B cell (primary cell): ENCODE data around the gene CCL7. TPM values are rescaled to one million over a fixed set of nuclear protein-coding genes. Genes with fewer than 3 reads are reported as not detected.

Source experiments
- ATAC-seq: fragments of 200-7000 bp; cut with Tn5 transposase; one replicate; pipeline ENCODE4 v1.10.0; 2021; ENCODE audit warnings: low read depth, mild to moderate bottlenecking, moderate number of reproducible peaks, moderate library complexity
- CTCF ChIA-PET: fragments of 350-600 bp; sonication (Branson Sonifier 250); formaldehyde crosslinking; loops from one replicate; lab custom pipeline; 2021; ENCODE audit warnings: antibody characterized with exemption, inconsistent platforms; lab: Charles Lee
- POLR2A ChIA-PET: fragments of 350-600 bp; sonication (Branson Sonifier 250); formaldehyde crosslinking; loops from one replicate; lab custom pipeline; 2021; ENCODE audit warnings: antibody characterized with exemption; lab: Charles Lee
- DNase-seq: peaks from one replicate; pipeline ENCODE4 v3.0.0; 2013
- H2AFZ ChIP-seq: 2 replicates; pipeline ENCODE4 v1.6.1; 2012; ENCODE audit warnings: mild to moderate bottlenecking, low read depth, low read length; ENCODE audit not compliant: insufficient read depth, poor library complexity, severe bottlenecking
- H3K27ac ChIP-seq, 2 donors: 1 replicate in 1 of 2; 2 replicates in 1 of 2; pipeline ENCODE4 v1.5.1; 2012 to 2013; ENCODE audit warnings: low read length in 2 of 2, mild to moderate bottlenecking in 2 of 2, moderate library complexity in 1 of 2
- H3K27me3 ChIP-seq, 4 experiments: fragments of 200-600 bp in 1 of 4; sonication (generic) in 1 of 4; replicated peaks in 1 of 4; 1 replicate in 2 of 4; 2 replicates in 2 of 4; pipeline versions ENCODE4 v1.6.1 to v1.7.0; 2013 to 2016; ENCODE audit warnings: low read length in 3 of 4, mild to moderate bottlenecking in 2 of 4, mixed read lengths in 1 of 4, moderate library complexity in 1 of 4; ENCODE audit not compliant: insufficient read depth in 4 of 4, control insufficient read depth in 3 of 4; ENCODE audit errors: control extremely low read depth in 1 of 4
- H3K36me3 ChIP-seq, 2 experiments: replicated peaks in 1 of 2; 1 replicate in 1 of 2; 2 replicates in 1 of 2; pipeline versions ENCODE4 v1.6.1 to v1.7.1; 2013; ENCODE audit warnings: low read length in 1 of 2; ENCODE audit not compliant: insufficient read depth in 2 of 2, control insufficient read depth in 1 of 2; ENCODE audit errors: control extremely low read depth in 1 of 2, extremely low read depth in 1 of 2
- H3K4me1 ChIP-seq, 2 donors: fragments of 200-600 bp in 1 of 2; sonication (generic) in 1 of 2; 1 replicate in 1 of 2; 2 replicates in 1 of 2; pipeline versions ENCODE4 v1.5.1 to v1.6.1; 2013 to 2017; ENCODE audit warnings: low read length in 2 of 2; ENCODE audit not compliant: control insufficient read depth in 2 of 2, insufficient read depth in 2 of 2
- H3K4me2 ChIP-seq: replicated peaks from 2 replicates; pipeline ENCODE3; 2012; ENCODE audit warnings: mild to moderate bottlenecking, low read depth, low read length; ENCODE audit not compliant: poor library complexity, severe bottlenecking
- H3K4me3 ChIP-seq, 5 experiments: fragments of 200-600 bp in 1 of 5; sonication (generic) in 1 of 5; 1 replicate in 3 of 5; 2 replicates in 2 of 5; pipeline versions ENCODE4 v1.5.1 to v1.7.0; 2011 to 2016; ENCODE audit warnings: low read length in 4 of 5, mild to moderate bottlenecking in 4 of 5, low read depth in 2 of 5, control low read depth in 1 of 5, moderate library complexity in 1 of 5; ENCODE audit not compliant: insufficient read depth in 1 of 5; ENCODE audit errors: control extremely low read depth in 1 of 5, extremely low read depth in 1 of 5
- H3K79me2 ChIP-seq: fragments of 200-600 bp; sonication (generic); one replicate; pipeline ENCODE4 v1.6.0; 2016; ENCODE audit warnings: low read length; ENCODE audit not compliant: control insufficient read depth, insufficient read depth
- H3K9ac ChIP-seq: fragments of 200-600 bp; sonication (generic); 2 replicates; pipeline ENCODE4 v1.6.1; 2017; ENCODE audit warnings: mild to moderate bottlenecking, low read length, moderate library complexity
- H3K9me3 ChIP-seq, 3 donors: one replicate each; pipeline versions ENCODE4 v1.6.1 to v1.7.1; 2013; ENCODE audit warnings: low read length in 2 of 3; ENCODE audit not compliant: control insufficient read depth in 2 of 3, insufficient read depth in 1 of 3; ENCODE audit errors: control extremely low read depth in 1 of 3
- H4K20me1 ChIP-seq: 2 replicates; pipeline ENCODE4 v1.6.0; 2012; ENCODE audit warnings: mild to moderate bottlenecking, low read length; ENCODE audit not compliant: insufficient read depth, control insufficient read depth, poor library complexity, severe bottlenecking
- H3K27ac Mint-ChIP-seq: one replicate; pipeline ENCODE4 v1.8.0; 2021; ENCODE audit warnings: mixed read lengths
- H3K27me3 Mint-ChIP-seq: one replicate; pipeline ENCODE4 v1.8.0; 2021; ENCODE audit warnings: mixed read lengths
- H3K4me1 Mint-ChIP-seq: one replicate; pipeline ENCODE4 v1.8.0; 2021; ENCODE audit warnings: mixed read lengths
- H3K4me3 Mint-ChIP-seq: one replicate; pipeline ENCODE4 v1.8.0; 2021; ENCODE audit warnings: mixed read lengths
- H3K9me3 Mint-ChIP-seq: one replicate; pipeline ENCODE4 v1.8.0; 2022; ENCODE audit warnings: mixed read lengths; ENCODE audit not compliant: insufficient read depth
- EZH2 ChIP-seq: IDR thresholded peaks from 2 replicates; pipeline ENCODE4 v1.6.1; 2012; ENCODE audit warnings: borderline replicate concordance, low read depth, mild to moderate bottlenecking, moderate library complexity, low read length; ENCODE audit not compliant: insufficient read depth, poor library complexity, severe bottlenecking
- WGBS: methylation state at CpG from one replicate; pipeline ENCODE4 v1.1.5; 2013; ENCODE audit warnings: missing lambda C conversion rate; ENCODE audit not compliant: insufficient coverage; 5-methylcytosine and 5-hydroxymethylcytosine counted together
- intact Hi-C: fragments of 100-400 bp; cut with micrococcal nuclease; formaldehyde crosslinking; loops from one replicate; pipeline ENCODE4 v1.10.0; 2022
- polyA plus RNA-seq: library from polyadenylated mRNA; depleted of rRNA; stranded (reverse); fragments of >200 nt; gene quantifications from 2 replicates; pipeline ENCODE4 v1.2.3, GENCODE V29; 2012
- total RNA-seq, 2 donors: library from RNA; stranded (reverse); fragments of 120-200 nt in 1 of 2; gene quantifications; 1 replicate in 1 of 2; 2 replicates in 1 of 2; pipeline versions ENCODE4 v1.2.3 to v1.2.4, GENCODE V29; 2013 to 2022
- TF ChIP-seq, protein P1 (sequence below): fragments of 200-600 bp; IDR thresholded peaks from one replicate; pipeline ENCODE4 v1.8.0; 2022; ENCODE audit warnings: antibody characterized with exemption, mild to moderate bottlenecking

Gene CCL7
- total and polyA plus RNA-seq, 2 donors (not counting 1 experiment from before 2014, with no cell fraction given): not detected

DNA sequence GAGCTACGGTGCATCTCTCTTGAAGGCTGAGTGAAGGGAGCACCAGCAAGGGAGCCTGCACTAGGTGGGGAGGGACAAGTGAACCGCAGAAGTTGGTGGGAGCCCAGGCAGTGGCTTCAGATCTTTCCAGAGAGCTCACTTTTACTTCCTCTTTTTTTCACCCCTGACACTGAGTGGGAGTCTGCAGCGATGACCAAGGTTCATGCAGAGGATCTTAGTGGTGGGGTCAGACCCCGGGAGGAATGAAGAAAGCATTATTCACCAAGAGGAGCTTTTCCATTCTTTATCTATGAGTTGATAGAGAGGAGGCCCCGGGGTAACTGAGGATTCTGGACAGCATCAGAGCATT is 18.0 kb upstream of the CCL7 start:
- H3K27ac ChIP-seq: no peak overlapping the region
- no peak overlapping the region for H3K4me3 ChIP-seq
- H3K36me3 ChIP-seq: no peaks in the 10 kb centered on the region
- ATAC-seq: peak; percentile 33
- H3K9ac ChIP-seq: no peak overlapping the region
- peaks cover 38% of the 10 kb centered on the region for H3K27me3 Mint-ChIP-seq
- ChIA-PET CTCF (no interaction called here), POLR2A (no interaction called here)
- peaks cover 0 to 24% (median 12%) of the 10 kb centered on the region in 4 experiments for H3K27me3 ChIP-seq
- no peaks in the 10 kb centered on the region for H3K9me3 Mint-ChIP-seq
- no peak overlapping the region for H2AFZ ChIP-seq
- peaks cover 10 to 14% of the 10 kb centered on the region in 2 donors for H3K4me1 ChIP-seq
- peak; percentile 19 for DNase-seq
- H3K9me3 ChIP-seq: no peaks in the 10 kb centered on the region
- H4K20me1 ChIP-seq: no peaks in the 10 kb centered on the region
- 0% methylated on average over 1 of the region's 5 CpGs for WGBS
- no peak overlapping the region for H3K27ac Mint-ChIP-seq
- intact Hi-C loops: no loop called here
- H3K4me2 ChIP-seq: no peak overlapping the region
- H3K4me3 Mint-ChIP-seq: no peak overlapping the region
- TF ChIP-seq, protein P1, sequence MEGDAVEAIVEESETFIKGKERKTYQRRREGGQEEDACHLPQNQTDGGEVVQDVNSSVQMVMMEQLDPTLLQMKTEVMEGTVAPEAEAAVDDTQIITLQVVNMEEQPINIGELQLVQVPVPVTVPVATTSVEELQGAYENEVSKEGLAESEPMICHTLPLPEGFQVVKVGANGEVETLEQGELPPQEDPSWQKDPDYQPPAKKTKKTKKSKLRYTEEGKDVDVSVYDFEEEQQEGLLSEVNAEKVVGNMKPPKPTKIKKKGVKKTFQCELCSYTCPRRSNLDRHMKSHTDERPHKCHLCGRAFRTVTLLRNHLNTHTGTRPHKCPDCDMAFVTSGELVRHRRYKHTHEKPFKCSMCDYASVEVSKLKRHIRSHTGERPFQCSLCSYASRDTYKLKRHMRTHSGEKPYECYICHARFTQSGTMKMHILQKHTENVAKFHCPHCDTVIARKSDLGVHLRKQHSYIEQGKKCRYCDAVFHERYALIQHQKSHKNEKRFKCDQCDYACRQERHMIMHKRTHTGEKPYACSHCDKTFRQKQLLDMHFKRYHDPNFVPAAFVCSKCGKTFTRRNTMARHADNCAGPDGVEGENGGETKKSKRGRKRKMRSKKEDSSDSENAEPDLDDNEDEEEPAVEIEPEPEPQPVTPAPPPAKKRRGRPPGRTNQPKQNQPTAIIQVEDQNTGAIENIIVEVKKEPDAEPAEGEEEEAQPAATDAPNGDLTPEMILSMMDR: no peak
- TF ChIP-seq EZH2: no peak
- peaks cover 9% of the 10 kb centered on the region for H3K4me1 Mint-ChIP-seq
- no peaks in the 10 kb centered on the region for H3K79me2 ChIP-seq

DNA sequence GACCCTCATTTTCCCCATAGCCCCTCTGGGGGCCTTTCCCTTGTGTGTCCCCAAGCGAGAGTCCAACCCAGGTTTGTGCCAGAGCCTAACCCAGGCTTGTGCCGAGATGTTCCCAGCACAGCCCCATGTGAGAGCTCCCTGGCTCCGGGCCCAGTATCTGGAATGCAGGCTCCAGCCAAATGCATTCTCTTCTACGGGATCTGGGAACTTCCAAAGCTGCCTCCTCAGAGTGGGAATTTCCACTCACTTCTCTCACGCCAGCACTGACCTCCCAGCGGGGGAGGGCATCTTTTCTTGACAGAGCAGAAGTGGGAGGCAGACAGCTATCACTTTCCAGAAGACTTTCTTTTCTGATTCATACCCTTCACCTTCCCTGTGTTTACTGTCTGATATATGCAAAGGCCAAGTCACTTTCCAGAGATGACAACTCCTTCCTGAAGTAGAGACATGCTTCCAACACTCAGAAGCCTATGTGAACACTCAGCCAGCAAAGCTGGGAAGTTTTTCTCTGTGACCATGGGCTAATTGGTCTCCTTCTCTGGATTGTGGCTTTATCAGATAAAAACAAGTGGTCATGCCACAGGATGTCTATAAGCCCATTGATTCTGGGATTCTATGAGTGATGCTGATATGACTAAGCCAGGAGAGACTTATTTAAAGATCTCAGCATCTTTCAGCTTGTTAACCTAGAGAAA is 17.4 kb upstream of the CCL7 start:
- H3K9me3 ChIP-seq: no peaks in the 10 kb centered on the region
- peaks cover 0 to 27% (median 14%) of the 10 kb centered on the region in 4 experiments for H3K27me3 ChIP-seq
- no peaks in the 10 kb centered on the region for H3K9me3 Mint-ChIP-seq
- ChIA-PET CTCF (no interaction called here), POLR2A (no interaction called here)
- no peak overlapping the region for H3K4me3 Mint-ChIP-seq
- H3K79me2 ChIP-seq: no peaks in the 10 kb centered on the region
- H3K4me1 Mint-ChIP-seq: peaks cover 9% of the 10 kb centered on the region
- ATAC-seq: no peak
- no peak for DNase-seq
- no peaks in the 10 kb centered on the region for H3K36me3 ChIP-seq
- intact Hi-C loops: no loop called here
- H3K9ac ChIP-seq: no peak overlapping the region
- H4K20me1 ChIP-seq: no peaks in the 10 kb centered on the region
- H3K27ac Mint-ChIP-seq: no peak overlapping the region
- H2AFZ ChIP-seq: no peak overlapping the region
- TF ChIP-seq EZH2: no peak
- TF ChIP-seq, protein P1: no peak
- H3K4me1 ChIP-seq: peaks cover 10 to 14% of the 10 kb centered on the region in 2 donors
- H3K4me2 ChIP-seq: no peak overlapping the region
- H3K4me3 ChIP-seq: no peak overlapping the region
- H3K27me3 Mint-ChIP-seq: peaks cover 43% of the 10 kb centered on the region
- no peak overlapping the region for H3K27ac ChIP-seq
- WGBS: 76% methylated on average over 6 of the region's 6 CpGs
